ENCODE data around the gene FDXR.

The FDXR gene

DNA sequence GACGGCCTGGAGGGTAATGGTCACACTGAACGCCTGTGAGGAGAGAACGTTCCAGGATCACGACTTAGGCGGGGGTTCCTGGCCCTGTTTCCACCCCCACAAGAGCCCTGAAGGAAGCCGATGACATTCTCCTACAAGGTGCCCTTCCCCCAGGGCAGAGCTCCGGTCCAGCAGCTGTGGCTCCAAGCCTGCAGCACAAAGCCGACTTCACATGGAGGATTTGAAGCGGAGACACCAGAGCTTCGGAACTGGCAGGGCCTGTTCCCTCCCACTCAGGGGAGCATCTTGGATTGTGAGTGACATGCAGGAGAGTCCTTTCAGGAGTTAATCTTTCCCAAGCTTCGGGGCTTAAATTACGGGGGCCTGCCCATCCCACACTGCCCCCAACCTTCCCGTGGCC lies 15.7 kb upstream of the FDXR start:
- H3K9me3 Mint-ChIP-seq = no peaks in the 10 kb centered on the region
- intact Hi-C loops (cut with micrococcal nuclease) = no loop called here
- no peak overlapping the region for H3K4me3 Mint-ChIP-seq
- peaks cover 20% of the 10 kb centered on the region for H3K4me1 Mint-ChIP-seq (ENCODE audit: low read depth)
- no peaks in the 10 kb centered on the region for H3K36me3 Mint-ChIP-seq (ENCODE audit: low read depth)
- H3K27ac Mint-ChIP-seq = no peak overlapping the region
- peaks cover 60% of the 10 kb centered on the region for H3K27me3 Mint-ChIP-seq

DNA sequence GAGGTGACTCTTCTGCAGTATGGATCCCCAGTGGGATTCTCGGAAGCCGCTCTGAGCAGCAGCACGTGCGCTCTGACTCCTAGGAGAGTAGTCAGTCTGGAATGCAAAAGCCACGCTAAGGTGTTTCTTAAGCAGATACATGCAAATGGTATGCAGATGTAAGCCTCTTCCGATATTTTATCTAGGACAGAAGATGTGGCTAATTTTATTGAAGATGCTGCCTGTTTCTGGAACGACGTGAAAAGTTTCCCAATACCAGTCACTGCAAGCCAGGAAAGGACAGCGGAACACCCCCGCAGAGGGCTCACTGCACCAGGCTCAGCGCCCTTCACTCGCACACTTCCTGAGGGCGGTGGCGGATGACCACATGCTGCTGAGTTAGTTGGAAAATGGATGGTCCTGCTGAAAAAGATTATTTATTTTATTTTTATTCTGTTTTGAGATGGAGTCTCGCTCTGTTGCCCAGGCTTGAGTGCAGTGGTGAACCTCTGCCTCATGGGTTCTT lies 10.5 kb upstream of the FDXR start:
- Mint-ChIP-seq H3K4me3 (no peak overlapping the region), H3K4me1 (ENCODE audit: low read depth) (peaks cover 40% of the 10 kb centered on the region), H3K9me3 (no peaks in the 10 kb centered on the region), H3K36me3 (ENCODE audit: low read depth) (no peaks in the 10 kb centered on the region), H3K27ac (peak overlapping the region; percentile 55), H3K27me3 (peaks cover 22% of the 10 kb centered on the region)
- intact Hi-C loops (cut with micrococcal nuclease) = no loop called here

DNA sequence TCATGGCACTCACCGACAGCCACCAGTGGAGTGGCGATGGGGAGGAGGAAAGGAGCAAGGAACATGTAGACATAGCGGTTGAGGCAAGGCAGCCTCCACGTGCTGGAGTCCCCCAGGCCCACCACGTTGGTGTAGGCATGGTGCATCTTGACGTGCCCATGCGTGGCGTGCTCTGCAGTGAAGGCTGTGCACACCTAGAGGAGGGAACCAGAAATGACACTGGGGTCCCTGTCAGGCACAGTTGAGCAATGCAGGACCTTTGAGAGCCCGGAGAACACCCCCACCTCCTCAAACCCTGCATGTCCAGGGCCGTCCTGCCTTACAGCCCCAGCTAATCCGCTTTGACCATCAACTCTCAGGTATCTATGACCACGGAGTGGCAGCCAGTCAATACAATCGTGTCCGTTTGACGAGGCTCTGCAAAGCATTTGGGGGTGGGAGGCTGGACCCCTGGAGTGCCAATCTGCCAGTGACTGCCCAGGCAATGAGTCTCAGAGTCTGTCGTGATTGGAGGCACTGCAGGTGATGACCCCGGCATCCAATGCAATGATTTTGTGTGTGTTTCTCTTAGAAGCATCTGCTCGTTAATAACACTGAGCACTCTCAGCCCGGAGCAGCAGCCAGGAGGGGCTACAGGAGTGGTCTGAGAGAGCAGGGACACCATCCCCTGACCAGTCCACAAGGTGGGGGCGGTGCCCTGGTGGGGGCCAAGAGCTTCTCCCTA lies 9.9 kb upstream of the FDXR start:
- intact Hi-C loops (cut with micrococcal nuclease) = no loop called here
- H3K27me3 Mint-ChIP-seq = peaks cover 22% of the 10 kb centered on the region
- H3K4me1 Mint-ChIP-seq (ENCODE audit: low read depth) = peaks cover 40% of the 10 kb centered on the region
- H3K9me3 Mint-ChIP-seq = no peaks in the 10 kb centered on the region
- no peaks in the 10 kb centered on the region for H3K36me3 Mint-ChIP-seq (ENCODE audit: low read depth)
- peak overlapping the region; percentile 55 for H3K27ac Mint-ChIP-seq
- no peak overlapping the region for H3K4me3 Mint-ChIP-seq

DNA sequence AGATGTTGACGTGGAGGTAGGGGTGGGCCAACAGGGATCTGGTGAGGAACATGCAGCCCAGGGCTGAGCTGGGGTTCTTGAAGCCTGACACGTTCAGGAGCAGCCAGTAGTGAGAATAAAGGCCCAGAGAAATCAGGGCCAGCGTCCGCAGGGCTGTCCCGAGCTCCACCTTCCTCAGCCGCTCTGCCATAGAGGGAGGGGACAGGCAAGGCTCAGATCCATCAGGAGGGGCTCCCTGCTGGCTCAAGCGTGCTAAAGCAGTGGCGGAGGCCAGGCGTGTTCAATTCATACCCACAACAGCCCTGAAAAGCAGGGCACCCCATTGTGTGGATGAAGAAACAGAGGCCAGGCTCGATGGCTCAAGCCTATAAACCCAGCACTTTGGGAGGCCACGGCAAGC lies 8.3 kb upstream of the FDXR start:
- no peaks in the 10 kb centered on the region for H3K9me3 Mint-ChIP-seq
- H3K27me3 Mint-ChIP-seq = peaks cover 14% of the 10 kb centered on the region
- no peak overlapping the region for H3K4me3 Mint-ChIP-seq
- intact Hi-C loops (cut with micrococcal nuclease) = no loop called here
- peaks cover 40% of the 10 kb centered on the region for H3K4me1 Mint-ChIP-seq (ENCODE audit: low read depth)
- H3K27ac Mint-ChIP-seq = peak overlapping the region; percentile 25
- H3K36me3 Mint-ChIP-seq (ENCODE audit: low read depth) = no peaks in the 10 kb centered on the region

DNA sequence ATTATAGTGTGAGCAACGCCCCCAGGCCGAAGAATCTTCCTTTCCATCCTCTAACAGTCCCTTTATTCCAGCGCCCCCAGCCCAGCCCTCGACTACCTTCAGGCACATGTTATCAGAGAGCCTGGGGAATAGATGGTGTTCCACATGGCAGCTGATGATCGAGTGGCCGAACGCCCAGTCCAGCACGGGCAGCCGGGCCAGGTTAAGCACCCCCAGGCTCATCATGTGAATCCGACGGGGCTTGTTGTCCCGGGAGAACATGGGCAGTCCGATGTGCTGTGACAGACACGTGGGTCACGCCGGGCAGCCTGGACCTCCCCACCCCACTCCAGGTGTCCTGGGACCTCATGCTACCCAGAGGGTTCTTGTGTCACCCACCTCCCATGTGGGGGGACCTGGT lies 6.5 kb upstream of the FDXR start:
- Mint-ChIP-seq H3K4me3 (no peak overlapping the region), H3K27ac (no peak overlapping the region), H3K36me3 (ENCODE audit: low read depth) (no peaks in the 10 kb centered on the region), H3K27me3 (peaks cover 2% of the 10 kb centered on the region), H3K4me1 (ENCODE audit: low read depth) (peaks cover 33% of the 10 kb centered on the region), H3K9me3 (no peaks in the 10 kb centered on the region)
- intact Hi-C loops (cut with micrococcal nuclease) = no loop called here

DNA sequence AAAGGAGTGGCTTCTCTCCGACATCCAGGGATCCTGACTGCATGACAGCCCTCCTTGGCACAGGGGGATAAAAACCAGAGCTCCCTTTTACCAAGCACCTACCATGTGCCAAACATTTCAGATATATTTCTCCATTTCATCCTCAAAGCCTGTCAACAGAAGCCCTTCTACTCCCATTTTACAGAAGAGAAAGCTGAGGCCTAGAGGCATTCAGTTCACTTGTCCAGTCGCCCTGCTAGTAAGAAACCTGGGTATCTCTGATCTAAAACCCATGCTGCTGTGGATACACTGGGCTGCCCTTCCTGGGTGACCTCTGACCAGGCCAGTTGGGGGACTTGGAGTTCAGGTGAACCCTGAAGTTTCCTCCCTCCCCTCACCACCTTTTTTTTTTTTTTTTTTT lies 5.9 kb upstream of the FDXR start:
- peaks cover 2% of the 10 kb centered on the region for H3K27me3 Mint-ChIP-seq
- no peaks in the 10 kb centered on the region for H3K36me3 Mint-ChIP-seq (ENCODE audit: low read depth)
- H3K9me3 Mint-ChIP-seq = no peaks in the 10 kb centered on the region
- intact Hi-C loops (cut with micrococcal nuclease) = no loop called here
- no peak overlapping the region for H3K27ac Mint-ChIP-seq
- no peak overlapping the region for H3K4me3 Mint-ChIP-seq
- H3K4me1 Mint-ChIP-seq (ENCODE audit: low read depth) = peaks cover 31% of the 10 kb centered on the region

DNA sequence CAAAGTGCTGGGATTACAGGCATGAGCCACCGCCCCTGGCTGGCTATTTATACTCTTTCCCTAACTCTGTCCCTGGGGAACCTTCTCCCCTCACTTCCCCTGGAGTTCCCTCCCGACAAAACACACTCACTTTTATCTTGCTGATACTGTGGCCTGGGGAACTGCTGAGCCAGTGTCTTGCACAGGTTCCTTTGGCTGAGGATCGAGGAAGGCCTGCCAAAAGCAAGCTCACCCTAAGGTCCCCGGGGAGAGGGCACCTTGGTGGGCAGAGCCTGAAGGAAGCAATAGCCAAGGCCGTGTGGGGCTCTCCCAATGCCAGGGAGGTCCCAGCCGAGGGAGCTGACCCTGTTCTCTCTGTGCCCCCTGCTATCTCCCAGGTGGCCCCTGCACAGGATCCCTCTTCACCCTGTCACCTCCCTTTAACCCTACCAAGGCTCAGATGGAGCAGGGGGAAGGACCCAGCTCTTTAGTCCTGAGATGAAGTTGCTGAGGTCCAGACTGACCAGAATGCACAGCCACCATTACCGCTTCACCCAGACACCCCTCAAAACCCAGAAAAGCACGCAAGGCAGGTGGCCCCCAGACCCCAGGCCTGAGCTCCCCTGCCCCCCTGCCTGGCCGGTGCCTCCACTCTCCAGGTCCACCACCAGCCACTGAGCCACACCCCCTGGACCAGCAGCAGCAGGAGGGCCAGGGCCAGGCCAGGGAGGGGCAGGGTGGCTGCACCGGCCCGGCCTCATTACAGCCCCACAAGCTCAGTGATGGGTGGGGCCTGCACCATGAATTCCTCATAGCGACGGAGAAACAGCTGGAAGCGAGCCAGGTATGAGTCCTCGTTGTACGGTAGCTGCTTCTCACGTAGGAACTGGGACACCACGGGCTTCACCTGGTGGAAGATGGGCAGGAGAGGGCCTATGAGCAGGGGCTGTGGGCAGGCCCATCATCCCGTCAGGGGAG lies 5.1 kb upstream of the FDXR start:
- H3K9me3 Mint-ChIP-seq = no peaks in the 10 kb centered on the region
- peaks cover 24% of the 10 kb centered on the region for H3K4me1 Mint-ChIP-seq (ENCODE audit: low read depth)
- H3K4me3 Mint-ChIP-seq = no peak overlapping the region
- no peak overlapping the region for H3K27ac Mint-ChIP-seq
- intact Hi-C loops (cut with micrococcal nuclease) = no loop called here
- H3K27me3 Mint-ChIP-seq = peaks cover 2% of the 10 kb centered on the region
- no peaks in the 10 kb centered on the region for H3K36me3 Mint-ChIP-seq (ENCODE audit: low read depth)

DNA sequence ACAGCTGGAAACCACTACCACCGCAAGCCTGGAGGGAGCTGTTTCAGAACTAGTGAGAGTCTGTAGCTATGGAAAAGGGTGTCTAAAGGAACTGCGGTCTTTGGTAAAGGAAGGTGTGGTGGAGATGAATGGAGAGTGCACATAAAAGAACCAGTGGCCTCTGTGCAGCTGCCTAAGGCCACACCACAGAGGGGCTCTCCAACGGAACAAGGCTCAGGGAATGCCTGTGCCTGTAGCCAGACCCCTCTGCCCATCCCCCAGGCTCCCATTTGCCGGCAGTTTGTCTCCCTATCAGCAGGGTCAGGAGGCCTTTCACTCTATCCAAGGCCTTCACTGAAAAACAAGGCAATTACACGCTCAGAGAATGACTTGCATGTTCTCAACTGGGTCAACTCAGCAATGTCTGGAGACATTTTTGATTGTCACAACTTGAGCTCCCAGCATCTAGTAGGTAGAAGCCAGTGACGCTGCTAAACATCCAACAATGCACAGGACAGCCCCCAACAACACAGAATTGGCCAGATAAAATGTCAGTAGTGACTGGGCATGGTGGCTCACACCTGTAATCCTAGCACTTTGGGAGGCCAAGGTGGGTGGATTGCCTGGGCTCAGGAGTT lies 3.3 kb upstream of the FDXR start:
- no peaks in the 10 kb centered on the region for H3K36me3 Mint-ChIP-seq (ENCODE audit: low read depth)
- no peaks in the 10 kb centered on the region for H3K9me3 Mint-ChIP-seq
- peaks cover 34% of the 10 kb centered on the region for H3K4me1 Mint-ChIP-seq (ENCODE audit: low read depth)
- H3K4me3 Mint-ChIP-seq = no peak overlapping the region
- no peak overlapping the region for H3K27ac Mint-ChIP-seq
- intact Hi-C loops (cut with micrococcal nuclease) = no loop called here
- peaks cover 10% of the 10 kb centered on the region for H3K27me3 Mint-ChIP-seq

DNA sequence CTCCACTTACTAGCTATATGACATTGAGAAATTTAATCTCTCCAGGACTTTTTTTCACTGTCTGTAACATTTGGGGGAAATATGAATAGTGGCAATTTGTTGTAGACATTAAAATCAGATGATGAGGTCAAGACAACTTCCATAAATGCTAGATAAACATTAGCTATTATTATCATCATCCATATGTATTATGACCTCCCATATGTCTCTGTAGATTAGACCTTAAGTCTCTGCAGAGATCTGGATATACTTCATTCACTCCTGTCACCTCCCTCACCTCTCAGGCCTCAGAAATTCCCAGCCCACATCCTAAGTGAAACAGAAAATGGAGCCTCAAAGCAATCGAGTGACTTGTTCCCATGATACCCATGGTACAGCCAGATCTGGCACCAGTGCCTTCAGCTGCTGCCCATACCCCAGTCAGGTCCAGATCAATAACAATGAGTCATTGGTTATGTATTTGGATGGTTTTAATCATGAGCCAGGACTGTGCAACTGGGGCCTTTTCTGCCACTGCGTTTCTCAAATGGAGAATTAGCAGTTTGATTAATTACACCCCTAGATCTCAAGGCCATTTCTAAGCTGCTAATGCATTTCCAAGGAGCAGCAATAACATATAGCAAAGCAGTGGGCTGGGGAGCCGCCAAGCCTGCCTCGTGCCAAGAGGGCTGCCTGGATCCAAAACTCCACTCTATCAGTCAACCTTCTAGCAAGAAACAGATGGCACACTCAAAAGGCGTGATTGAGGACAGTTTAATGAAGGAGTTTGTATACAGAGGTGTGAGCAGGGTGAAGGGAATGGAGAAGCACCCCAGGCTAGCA lies 2.6 kb upstream of the FDXR start:
- H3K4me3 Mint-ChIP-seq = no peak overlapping the region
- H3K9me3 Mint-ChIP-seq = no peaks in the 10 kb centered on the region
- no peaks in the 10 kb centered on the region for H3K36me3 Mint-ChIP-seq (ENCODE audit: low read depth)
- peaks cover 30% of the 10 kb centered on the region for H3K4me1 Mint-ChIP-seq (ENCODE audit: low read depth)
- H3K27ac Mint-ChIP-seq = no peak overlapping the region
- H3K27me3 Mint-ChIP-seq = peaks cover 10% of the 10 kb centered on the region
- intact Hi-C loops (cut with micrococcal nuclease) = no loop called here

DNA sequence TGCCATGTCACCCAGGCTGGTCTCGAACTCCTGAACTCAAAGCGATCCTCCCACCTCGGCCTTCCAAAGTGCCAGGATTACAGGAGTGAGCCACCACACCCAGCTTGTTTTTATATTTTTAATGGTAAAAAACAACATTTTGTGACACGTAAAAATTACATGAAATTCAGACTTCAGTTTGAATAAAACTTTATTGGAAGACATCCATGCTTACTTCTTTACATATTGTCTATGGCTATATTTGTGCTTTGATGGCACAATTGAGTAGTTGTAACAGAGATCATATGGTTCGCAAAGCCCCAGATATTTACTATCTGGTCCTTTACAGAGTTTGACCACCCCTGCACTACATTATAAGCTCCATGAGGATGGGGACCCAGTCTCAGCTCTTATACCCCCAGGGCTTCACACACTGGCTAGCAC lies 1.8 kb upstream of the FDXR start:
- intact Hi-C loops (cut with micrococcal nuclease) = no loop called here
- no peaks in the 10 kb centered on the region for H3K36me3 Mint-ChIP-seq (ENCODE audit: low read depth)
- H3K27ac Mint-ChIP-seq = peak overlapping the region; percentile 88
- H3K4me1 Mint-ChIP-seq (ENCODE audit: low read depth) = peaks cover 23% of the 10 kb centered on the region
- H3K9me3 Mint-ChIP-seq = no peaks in the 10 kb centered on the region
- H3K27me3 Mint-ChIP-seq = peaks cover 11% of the 10 kb centered on the region
- no peak overlapping the region for H3K4me3 Mint-ChIP-seq

DNA sequence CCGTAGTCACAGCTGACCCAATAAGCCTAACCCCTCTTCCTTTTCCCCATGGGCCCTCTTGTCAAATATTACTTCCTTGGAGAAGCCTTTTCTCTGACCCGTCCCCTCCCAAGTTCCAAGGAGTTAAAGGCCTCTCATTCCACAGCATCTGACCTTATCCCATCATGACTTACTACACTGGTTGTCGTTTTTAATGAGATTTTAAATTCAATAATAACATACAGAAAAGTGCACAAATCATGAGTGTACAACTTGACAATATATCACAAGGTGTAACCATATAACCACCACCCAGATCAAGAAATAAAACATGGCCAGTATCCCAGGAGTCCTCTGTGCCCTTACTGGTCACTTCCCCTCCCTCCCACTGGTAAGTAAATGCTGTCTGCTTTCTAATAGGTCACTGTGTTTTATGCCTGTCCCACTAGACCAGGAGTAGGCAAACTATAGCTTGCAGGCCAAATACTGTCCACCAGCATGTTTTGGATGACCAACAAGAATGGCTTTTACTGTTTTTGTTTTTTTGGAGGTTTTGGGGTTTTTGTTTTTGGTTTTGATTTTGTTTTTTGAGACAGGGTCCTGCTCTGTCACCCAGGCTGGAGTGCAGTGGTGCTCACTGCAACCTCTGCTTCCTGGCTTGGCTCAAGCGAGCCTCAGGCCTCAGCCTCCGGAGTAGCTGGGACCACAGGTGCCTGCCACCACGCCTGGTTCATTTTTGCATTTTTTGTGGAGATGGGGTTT lies 1.2 kb upstream of the FDXR start:
- Mint-ChIP-seq H3K36me3 (ENCODE audit: low read depth) (no peaks in the 10 kb centered on the region), H3K27me3 (peaks cover 15% of the 10 kb centered on the region), H3K4me3 (peak overlapping the region; percentile 75), H3K27ac (peak overlapping the region; percentile 88), H3K4me1 (ENCODE audit: low read depth) (peaks cover 21% of the 10 kb centered on the region), H3K9me3 (no peaks in the 10 kb centered on the region)
- intact Hi-C loops (cut with micrococcal nuclease) = loop anchor here (1.0 to 2.0 kb wide), 2 partner anchors 98 to 127 kb away; partner anchors contain the start of gene NAT9

DNA sequence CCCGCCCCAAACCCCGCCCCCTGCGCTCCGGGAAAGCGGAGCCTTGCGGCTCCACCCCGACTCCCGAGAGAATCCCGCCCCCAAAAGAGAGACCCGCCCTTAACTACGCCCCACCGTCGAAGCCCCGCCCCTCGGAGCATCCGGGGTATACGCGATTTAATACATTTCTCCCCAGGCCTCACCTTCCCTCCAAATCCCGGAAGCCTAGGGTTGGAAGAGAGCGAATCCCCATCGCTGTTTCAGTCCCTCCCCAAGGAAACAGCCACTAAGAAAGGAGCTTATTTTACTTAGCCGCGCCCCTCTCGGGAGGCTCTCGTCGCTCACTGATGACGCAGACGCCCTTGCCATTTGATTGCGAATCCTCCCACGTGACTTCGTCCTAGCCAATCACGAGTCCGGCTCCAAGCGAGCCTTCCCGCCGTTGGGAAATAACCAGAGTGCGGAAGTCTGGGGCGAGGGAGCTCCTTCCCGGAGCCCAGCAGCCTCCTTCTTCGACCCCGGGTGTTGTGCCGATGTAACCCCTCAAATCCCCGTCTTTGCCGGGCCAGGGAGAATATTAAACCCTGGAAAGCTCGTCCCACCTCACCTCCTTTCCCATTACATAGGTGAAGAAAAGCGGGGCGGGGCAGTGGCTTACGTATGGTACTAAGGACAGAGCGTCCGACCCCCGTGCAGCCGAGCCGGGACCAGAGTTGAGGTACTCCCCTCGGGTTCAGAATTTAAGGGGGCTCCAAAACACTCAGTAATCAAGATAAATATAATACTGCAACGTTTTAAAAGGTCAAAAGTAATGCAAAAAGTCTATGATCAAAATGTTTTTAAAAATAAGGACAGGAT lies 461 bp upstream of the FDXR start:
- H3K36me3 Mint-ChIP-seq (ENCODE audit: low read depth) = no peaks in the 10 kb centered on the region
- H3K4me3 Mint-ChIP-seq = peak overlapping the region; percentile 75
- no peaks in the 10 kb centered on the region for H3K9me3 Mint-ChIP-seq
- H3K27ac Mint-ChIP-seq = peak overlapping the region; percentile 88
- H3K27me3 Mint-ChIP-seq = peaks cover 22% of the 10 kb centered on the region
- intact Hi-C loops (cut with micrococcal nuclease) = loop anchor here (1.0 to 2.0 kb wide), 2 partner anchors 97 to 126 kb away; partner anchors contain the start of gene NAT9
- H3K4me1 Mint-ChIP-seq (ENCODE audit: low read depth) = peaks cover 26% of the 10 kb centered on the region
